CD4-positive, CD25-positive, alpha-beta regulatory T cell (primary cell): Measurements from ENCODE around the gene SLC5A5. TPM values are rescaled to one million over a fixed set of nuclear protein-coding genes. Genes with fewer than 3 reads are reported as not detected.

ENCODE experiments used
- ATAC-seq, 2 donors: fragments of 150-1000 bp; cut with Tn5 transposase; one replicate each; pipeline ENCODE4 v1.10.0; 2021; ENCODE audit warnings: low read depth in 2 of 2, moderate number of reproducible peaks in 2 of 2, moderate library complexity in 1 of 2
- DNase-seq, 3 donors: peaks; one replicate each; pipeline versions ENCODE4 v3.0.0 to v3.0.0-alpha.2; 2012 to 2022; ENCODE audit warnings: mixed read lengths in 1 of 3
- H3K27ac ChIP-seq: one replicate; pipeline ENCODE4 v1.7.0; 2013; ENCODE audit warnings: mild to moderate bottlenecking, low read length; ENCODE audit not compliant: insufficient read depth, poor library complexity, severe bottlenecking
- H3K27me3 ChIP-seq: one replicate; pipeline ENCODE4 v1.7.0; 2013; ENCODE audit warnings: low read length; ENCODE audit not compliant: control insufficient read depth, insufficient read depth
- H3K36me3 ChIP-seq: one replicate; pipeline ENCODE4 v1.7.0; 2013; ENCODE audit warnings: mild to moderate bottlenecking, low read length, moderate library complexity; ENCODE audit not compliant: control insufficient read depth, insufficient read depth
- H3K4me1 ChIP-seq: 2 replicates; pipeline ENCODE4 v1.7.0; 2013; ENCODE audit warnings: mild to moderate bottlenecking, low read length; ENCODE audit not compliant: insufficient read depth, control insufficient read depth, poor library complexity, severe bottlenecking
- H3K4me3 ChIP-seq: one replicate; pipeline ENCODE4 v1.7.0; 2013; ENCODE audit warnings: low read depth, mild to moderate bottlenecking, low read length, moderate library complexity
- H3K9me3 ChIP-seq, 2 experiments: 1 replicate in 1 of 2; 2 replicates in 1 of 2; pipeline ENCODE4 v1.7.0; 2013; ENCODE audit warnings: low read length in 2 of 2, mild to moderate bottlenecking in 1 of 2, moderate library complexity in 1 of 2; ENCODE audit not compliant: control insufficient read depth in 2 of 2
- H3K27ac Mint-ChIP-seq, 3 donors: one replicate each; pipeline ENCODE4 v1.8.0; 2020 to 2022; ENCODE audit warnings: mild to moderate bottlenecking in 3 of 3, mixed read lengths in 3 of 3, moderate library complexity in 2 of 3
- H3K27me3 Mint-ChIP-seq: one replicate; pipeline ENCODE4 v1.8.0; 2022; ENCODE audit warnings: mild to moderate bottlenecking, mixed read lengths
- H3K36me3 Mint-ChIP-seq: one replicate; pipeline ENCODE4 v1.8.0; 2020; ENCODE audit warnings: mixed read lengths
- H3K4me1 Mint-ChIP-seq, 4 donors: one replicate each; pipeline ENCODE4 v1.8.0; 2020 to 2022; ENCODE audit warnings: mixed read lengths in 4 of 4, mild to moderate bottlenecking in 1 of 4
- H3K4me3 Mint-ChIP-seq, 4 donors: one replicate each; pipeline ENCODE4 v1.8.0; 2020 to 2022; ENCODE audit warnings: mild to moderate bottlenecking in 4 of 4, mixed read lengths in 4 of 4, moderate library complexity in 3 of 4
- H3K9me3 Mint-ChIP-seq, 7 donors: one replicate each; pipeline ENCODE4 v1.8.0; 2020 to 2022; ENCODE audit warnings: mixed read lengths in 7 of 7, mild to moderate bottlenecking in 3 of 7, moderate library complexity in 2 of 7
- polyA plus RNA-seq, 4 donors: library from polyadenylated mRNA; unstranded; fragments of 300-500 nt; fragmentation: Illumina TruSeq; gene quantifications; one replicate each; pipeline ENCODE4 v1.2.3, GENCODE V29; 2021
- total RNA-seq: library from RNA; stranded (reverse); gene quantifications from one replicate; pipeline ENCODE4 v1.2.3, GENCODE V29; 2022

SLC5A5 gene
- total and polyA plus RNA-seq, 5 donors from 2014 or later: 0.76 to 1.8 (median 1.2) TPM

DNA sequence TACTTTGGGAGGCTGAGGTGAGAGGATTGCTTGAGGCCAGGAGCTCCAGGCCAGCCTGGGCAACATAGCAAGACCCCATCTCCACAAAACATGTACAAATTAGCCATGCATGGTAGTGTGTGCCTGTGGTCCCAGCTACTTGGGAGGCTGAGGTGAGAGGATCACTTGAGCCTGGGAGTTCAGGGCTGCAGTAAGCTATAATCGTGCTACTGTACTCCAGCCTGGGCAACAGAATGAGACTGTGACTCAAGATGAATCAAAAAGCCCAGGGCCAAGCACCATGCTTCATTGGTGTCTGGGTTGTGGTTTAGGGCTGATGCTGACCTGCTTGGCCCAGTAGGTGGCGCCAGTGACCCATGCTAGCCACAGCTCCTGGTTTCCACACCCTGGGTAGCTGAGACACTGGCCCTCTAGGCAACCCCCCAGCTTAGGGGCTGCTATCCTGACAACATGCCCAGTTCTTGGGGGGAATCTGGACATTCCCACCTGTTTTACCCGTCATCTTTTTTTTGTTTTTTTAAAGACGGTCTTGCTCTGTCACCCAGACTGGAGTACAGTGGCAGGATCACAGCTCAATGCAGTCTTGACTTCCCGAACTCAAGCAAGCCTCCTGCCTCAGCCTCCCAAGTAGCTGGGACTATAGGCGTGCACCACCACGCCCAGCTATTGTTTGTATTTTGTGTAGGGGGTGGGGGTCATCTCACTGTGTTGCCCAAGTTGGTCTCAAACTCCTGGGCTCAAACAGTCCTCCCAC is 66.5 kb downstream of the SLC5A5 start:
- Histone ChIP-seq H3K4me3 (no peak overlapping the region), H3K4me1 (peaks cover 6% of the 10 kb centered on the region), H3K9me3 (no peaks in the 10 kb centered on the region), H3K27ac (no peak overlapping the region), H3K27me3 (no peaks in the 10 kb centered on the region), H3K36me3 (no peaks in the 10 kb centered on the region)
- Mint-ChIP-seq H3K27me3 (no peaks in the 10 kb centered on the region), H3K36me3 (peaks cover 3% of the 10 kb centered on the region), H3K4me1 (peaks cover 0 to 14% (median 8%) of the 10 kb centered on the region in 4 donors), H3K9me3 (no peaks in the 10 kb centered on the region), H3K4me3 (peak overlapping the region in 2 of 4 donors; percentile 65 to 69), H3K27ac (no peak overlapping the region)
- DNase-seq: peak; percentile 74 to 81 (median 78)
- peak; percentile 90 to 93 for ATAC-seq

DNA sequence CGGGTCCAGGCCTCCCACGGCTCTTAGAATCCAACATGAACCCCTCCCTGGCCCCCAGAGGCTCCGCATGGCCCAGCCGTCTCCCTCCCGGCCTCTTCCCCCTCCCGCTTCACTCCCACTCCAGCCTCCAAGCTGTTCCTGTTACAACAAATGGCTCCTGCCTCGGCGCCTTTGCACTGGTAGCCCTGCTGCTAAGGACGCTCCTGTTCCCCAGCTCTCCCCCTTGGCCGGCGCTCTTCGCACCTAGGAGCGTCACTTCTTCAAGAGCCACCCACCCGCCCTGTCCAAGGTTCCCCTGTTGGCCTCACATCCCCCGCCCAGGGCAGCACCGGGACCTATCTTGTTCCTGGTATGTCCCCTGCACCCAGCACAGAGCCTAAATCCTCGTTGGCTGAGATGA is 70.4 kb downstream of the SLC5A5 start:
- no peak for ATAC-seq
- no peak overlapping the region for H3K27ac Mint-ChIP-seq
- peaks cover 5% of the 10 kb centered on the region for H3K4me1 ChIP-seq

DNA sequence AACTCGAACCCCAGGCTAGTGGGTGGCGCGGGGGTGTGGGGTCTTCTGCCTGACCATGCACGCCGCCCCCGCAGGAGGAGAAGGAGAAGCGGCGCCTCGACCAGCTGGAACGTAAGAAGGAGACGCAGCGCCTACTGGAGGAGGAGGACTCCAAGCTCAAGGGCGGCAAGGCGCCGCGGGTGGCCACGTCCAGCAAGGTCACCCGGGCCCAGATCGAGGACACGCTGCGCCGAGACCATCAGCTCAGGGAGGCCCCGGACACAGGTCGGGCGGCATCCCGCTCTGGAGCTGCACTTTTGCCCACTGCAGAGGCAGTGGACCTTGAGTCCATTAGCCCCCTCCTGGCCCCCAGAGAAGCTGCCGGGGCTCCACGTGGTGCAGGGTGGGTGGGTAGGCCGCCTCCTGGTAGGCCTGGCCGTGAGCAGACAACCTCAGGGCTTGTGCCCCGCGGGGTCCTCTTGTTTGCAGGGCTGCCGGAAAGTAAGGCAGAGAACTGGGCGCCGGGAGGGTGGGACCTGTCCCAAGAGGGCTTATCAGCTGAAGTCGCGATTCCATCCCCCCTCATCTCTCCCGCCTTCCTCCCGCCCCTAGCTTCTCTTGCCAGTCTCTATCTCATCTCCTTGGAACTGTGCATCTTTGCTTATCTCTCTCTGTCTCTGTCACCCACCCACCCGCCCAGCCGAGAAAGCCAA is 71.0 kb downstream of the SLC5A5 start:
- Mint-ChIP-seq H3K27me3 (peaks cover 11% of the 10 kb centered on the region), H3K9me3 (no peaks in the 10 kb centered on the region), H3K27ac (no peak overlapping the region), H3K4me1 (peaks cover 0 to 18% (median 10%) of the 10 kb centered on the region in 4 donors), H3K36me3 (peaks cover 3% of the 10 kb centered on the region), H3K4me3 (no peak overlapping the region)
- Histone ChIP-seq H3K9me3 (no peaks in the 10 kb centered on the region), H3K4me3 (no peak overlapping the region), H3K27ac (no peak overlapping the region), H3K36me3 (no peaks in the 10 kb centered on the region), H3K4me1 (peaks cover 8% of the 10 kb centered on the region), H3K27me3 (no peaks in the 10 kb centered on the region)
- ATAC-seq (no peak), DNase-seq (no peak)

More for the DNA sequence above, 70.4 kb downstream of the SLC5A5 start:
- no peaks in the 10 kb centered on the region for H3K36me3 ChIP-seq
- H3K9me3 ChIP-seq: no peaks in the 10 kb centered on the region
- Mint-ChIP-seq H3K36me3 (peaks cover 3% of the 10 kb centered on the region), H3K4me1 (peaks cover 0 to 15% (median 8%) of the 10 kb centered on the region in 4 donors), H3K4me3 (no peak overlapping the region), H3K9me3 (no peaks in the 10 kb centered on the region), H3K27me3 (peaks cover 7% of the 10 kb centered on the region)
- no peak overlapping the region for H3K27ac ChIP-seq
- no peaks in the 10 kb centered on the region for H3K27me3 ChIP-seq
- no peak overlapping the region for H3K4me3 ChIP-seq
- no peak for DNase-seq

DNA sequence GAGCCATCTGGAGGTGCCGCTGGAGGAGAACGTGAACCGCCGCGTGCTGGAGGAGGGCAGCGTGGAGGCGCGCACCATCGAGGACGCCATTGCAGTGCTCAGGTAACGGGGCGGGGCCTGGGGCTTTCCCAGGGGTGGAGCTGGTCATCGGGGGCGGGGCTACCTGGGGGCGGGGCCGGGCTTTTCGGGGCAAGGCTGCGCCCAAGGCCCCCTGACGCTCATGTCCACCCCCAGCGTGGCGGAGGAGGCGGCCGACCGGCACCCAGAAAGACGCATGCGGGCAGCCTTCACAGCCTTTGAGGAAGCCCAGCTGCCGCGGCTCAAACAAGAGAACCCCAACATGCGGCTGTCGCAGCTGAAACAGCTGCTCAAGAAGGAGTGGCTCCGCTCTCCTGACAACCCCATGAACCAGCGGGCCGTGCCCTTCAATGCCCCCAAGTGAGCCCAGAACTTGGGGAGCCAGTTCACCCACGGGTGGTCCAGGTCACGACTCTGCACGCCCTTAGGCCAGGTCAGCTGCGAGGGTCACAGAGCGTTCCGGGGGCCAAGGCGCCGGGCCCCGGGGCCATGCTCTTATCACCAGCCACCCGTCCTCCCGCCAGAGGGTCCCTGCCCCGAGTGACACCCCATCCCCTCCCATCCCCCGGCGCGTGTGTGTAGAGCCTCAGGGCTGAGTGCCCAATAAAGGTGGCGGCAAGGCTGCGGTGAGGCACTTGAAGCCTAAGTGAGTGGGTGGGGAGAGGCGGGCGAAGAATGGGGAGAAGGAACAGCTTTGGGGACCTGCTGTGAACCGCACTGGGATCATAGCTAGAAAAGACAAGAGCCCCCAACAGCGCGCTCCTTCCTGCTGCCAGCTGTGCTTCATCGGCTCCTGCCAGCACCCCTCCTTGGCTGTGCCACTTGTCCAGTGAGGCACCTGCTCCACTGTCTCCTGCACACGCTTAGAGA is 71.8 kb downstream of the SLC5A5 start:
- Mint-ChIP-seq H3K4me3 (peak overlapping the region in 1 of 4 donors; percentile 62), H3K9me3 (no peaks in the 10 kb centered on the region), H3K27ac (no peak overlapping the region), H3K4me1 (peaks cover 0 to 16% (median 9%) of the 10 kb centered on the region in 4 donors), H3K27me3 (peaks cover 12% of the 10 kb centered on the region), H3K36me3 (no peaks in the 10 kb centered on the region)
- DNase-seq: no peak
- H3K27ac ChIP-seq: no peak overlapping the region
- H3K4me3 ChIP-seq: no peak overlapping the region
- H3K9me3 ChIP-seq: no peaks in the 10 kb centered on the region
- H3K27me3 ChIP-seq: no peaks in the 10 kb centered on the region
- ATAC-seq: no peak
- peaks cover 11% of the 10 kb centered on the region for H3K4me1 ChIP-seq
- no peaks in the 10 kb centered on the region for H3K36me3 ChIP-seq

DNA sequence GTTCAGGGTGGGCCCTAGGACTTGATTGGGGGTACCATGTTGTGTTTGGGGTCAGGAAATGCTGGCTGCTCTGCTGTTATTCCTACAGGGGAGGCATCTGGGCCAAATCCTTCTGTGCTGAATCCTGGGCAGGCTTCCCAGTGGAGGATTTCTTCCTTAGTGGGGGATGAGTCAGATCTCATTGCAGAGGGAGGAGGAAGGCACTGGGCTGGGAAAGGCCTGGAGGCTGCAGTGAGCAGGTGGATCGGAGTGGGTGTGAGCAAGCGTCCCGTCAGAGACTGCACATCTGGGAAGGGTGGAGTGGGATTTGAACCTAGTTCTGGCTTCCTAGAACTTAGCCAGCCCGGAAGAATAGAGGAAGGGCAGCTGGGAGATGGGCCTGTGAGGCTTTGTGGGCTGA is 72.6 kb downstream of the SLC5A5 start:
- Mint-ChIP-seq H3K4me3 (peak overlapping the region in 2 of 4 donors; percentile 51 to 62), H3K36me3 (no peaks in the 10 kb centered on the region), H3K4me1 (peaks cover 0 to 23% (median 12%) of the 10 kb centered on the region in 4 donors), H3K27me3 (peaks cover 19% of the 10 kb centered on the region), H3K9me3 (peaks cover 0 to under 1% (median 0%) of the 10 kb centered on the region in 7 donors), H3K27ac (no peak overlapping the region)
- DNase-seq (no peak), ATAC-seq (no peak)
- H3K27me3 ChIP-seq: peaks cover 3% of the 10 kb centered on the region
- no peak overlapping the region for H3K4me3 ChIP-seq
- peaks cover 18% of the 10 kb centered on the region for H3K4me1 ChIP-seq
- no peaks in the 10 kb centered on the region for H3K36me3 ChIP-seq
- H3K27ac ChIP-seq: no peak overlapping the region
- no peaks in the 10 kb centered on the region for H3K9me3 ChIP-seq

Other genes with a start within 250 kb of the SLC5A5 start
- gene UNC13A, start 183.6 kb upstream of the SLC5A5 start, total RNA-seq: not detected
- gene UNC13A, start 183.6 kb upstream of the SLC5A5 start, polyA plus RNA-seq: not detected
- gene MAP1S, start 152.5 kb upstream of the SLC5A5 start, total RNA-seq: 47.6 TPM
- 10 to 100 TPM; 14.0 to 26.6 (median 20.1) TPM for gene MAP1S, start 152.5 kb upstream of the SLC5A5 start, polyA plus RNA-seq
- 71.9 TPM for gene FCHO1, start 120.5 kb upstream of the SLC5A5 start, total RNA-seq
- gene FCHO1, start 120.5 kb upstream of the SLC5A5 start, polyA plus RNA-seq: 10 to 100 TPM in 3 of 4 donors, 1 to 10 TPM in 1; 8.3 to 16.6 (median 13.7) TPM
- gene B3GNT3, start 76.8 kb upstream of the SLC5A5 start, total RNA-seq: 0.47 TPM
- under 1 TPM in 1 of 4 donors, not detected in 3; 0.27 TPM for gene B3GNT3, start 76.8 kb upstream of the SLC5A5 start, polyA plus RNA-seq
- 5.5 TPM for gene INSL3, start 50.4 kb upstream of the SLC5A5 start, total RNA-seq
- 1 to 10 TPM; 1.5 to 5.4 (median 2.2) TPM for gene INSL3, start 50.4 kb upstream of the SLC5A5 start, polyA plus RNA-seq
- gene JAK3, start 24.0 kb upstream of the SLC5A5 start, total RNA-seq: 198 TPM
- gene JAK3, start 24.0 kb upstream of the SLC5A5 start, polyA plus RNA-seq: 100 to 1,000 TPM in 1 of 4 donors, 10 to 100 TPM in 3; 80.8 to 103 (median 88.4) TPM
- gene RPL18A, start 12.0 kb upstream of the SLC5A5 start, total RNA-seq: 2,143 TPM
- gene RPL18A, start 12.0 kb upstream of the SLC5A5 start, polyA plus RNA-seq: 1,000 to 10,000 TPM; 3,036 to 4,374 (median 3,670) TPM
- 32.2 TPM for gene CCDC124, start 61.1 kb downstream of the SLC5A5 start, total RNA-seq
- 10 to 100 TPM; 29.6 to 42.7 (median 33.5) TPM for gene CCDC124, start 61.1 kb downstream of the SLC5A5 start, polyA plus RNA-seq
- gene KCNN1, start 95.2 kb downstream of the SLC5A5 start, total RNA-seq: not detected
- gene KCNN1, start 95.2 kb downstream of the SLC5A5 start, polyA plus RNA-seq: not detected
- 151 TPM for gene ARRDC2, start 136.2 kb downstream of the SLC5A5 start, total RNA-seq
- gene ARRDC2, start 136.2 kb downstream of the SLC5A5 start, polyA plus RNA-seq: 10 to 100 TPM; 25.9 to 42.7 (median 36.2) TPM
- gene IL12RB1, start 215.0 kb downstream of the SLC5A5 start, total RNA-seq: 60.4 TPM
- gene IL12RB1, start 215.0 kb downstream of the SLC5A5 start, polyA plus RNA-seq: 10 to 100 TPM; 34.9 to 53.2 (median 46.3) TPM
- gene MAST3, start 225.8 kb downstream of the SLC5A5 start, total RNA-seq: 45.9 TPM
- gene MAST3, start 225.8 kb downstream of the SLC5A5 start, polyA plus RNA-seq: 1 to 10 TPM; 8.1 to 9.0 (median 8.6) TPM